SKM-1 treated with dmso at 0.1 percent for 144 hours (cell line): Measurements from ENCODE around the gene SLC8A1.

Experiments
- DNase-seq: peaks from one replicate; lab custom pipeline; 2025; ENCODE audit not compliant: unreplicated experiment; lab: John Stamatoyannopoulos, UW

Gene SLC8A1

DNA sequence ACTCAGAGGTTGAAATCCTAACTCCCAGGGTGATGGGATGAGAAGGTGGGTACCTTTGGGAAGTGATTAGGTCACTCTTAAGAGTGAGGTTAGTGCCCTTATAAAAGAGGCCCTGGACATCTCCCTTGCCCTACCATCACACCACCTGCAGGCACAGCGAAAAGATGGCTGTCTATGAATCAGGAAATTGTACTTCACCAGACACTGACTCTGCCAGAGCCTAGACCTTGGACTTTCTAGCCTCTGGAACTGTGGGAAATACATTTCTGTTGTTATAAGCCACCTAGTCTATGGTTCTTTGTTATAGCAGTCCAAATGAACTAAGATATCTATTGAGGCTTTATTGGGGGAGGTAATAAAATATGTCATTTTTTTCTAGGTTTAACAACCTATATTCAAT is 203.6 kb downstream of the SLC8A1 start:
- DNase-seq, result no peak

DNA sequence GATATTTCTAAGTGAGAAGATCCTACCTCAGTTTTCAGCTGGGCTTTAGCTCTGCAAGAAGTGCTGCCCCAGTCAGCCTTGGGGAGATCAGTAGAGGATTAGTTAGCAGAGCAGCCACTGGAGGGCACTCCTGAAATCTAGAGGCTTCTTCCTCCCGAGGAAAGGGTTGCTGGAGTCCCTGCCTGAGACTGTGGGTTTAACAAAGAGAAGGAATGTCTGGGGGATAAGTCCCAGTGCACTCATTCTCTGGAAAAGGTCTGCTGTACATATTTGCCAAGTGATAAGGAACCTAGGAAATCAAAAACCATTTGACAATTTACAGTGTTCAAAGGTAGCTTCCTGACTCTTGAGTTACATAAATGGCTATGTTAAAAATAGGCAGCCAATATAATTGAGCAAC is 207.2 kb downstream of the SLC8A1 start:
- peak; percentile 51 for DNase-seq

GRCh38 chr2:40244251-40244650 is 207.6 kb downstream of the SLC8A1 start:
- no peak for DNase-seq

DNA sequence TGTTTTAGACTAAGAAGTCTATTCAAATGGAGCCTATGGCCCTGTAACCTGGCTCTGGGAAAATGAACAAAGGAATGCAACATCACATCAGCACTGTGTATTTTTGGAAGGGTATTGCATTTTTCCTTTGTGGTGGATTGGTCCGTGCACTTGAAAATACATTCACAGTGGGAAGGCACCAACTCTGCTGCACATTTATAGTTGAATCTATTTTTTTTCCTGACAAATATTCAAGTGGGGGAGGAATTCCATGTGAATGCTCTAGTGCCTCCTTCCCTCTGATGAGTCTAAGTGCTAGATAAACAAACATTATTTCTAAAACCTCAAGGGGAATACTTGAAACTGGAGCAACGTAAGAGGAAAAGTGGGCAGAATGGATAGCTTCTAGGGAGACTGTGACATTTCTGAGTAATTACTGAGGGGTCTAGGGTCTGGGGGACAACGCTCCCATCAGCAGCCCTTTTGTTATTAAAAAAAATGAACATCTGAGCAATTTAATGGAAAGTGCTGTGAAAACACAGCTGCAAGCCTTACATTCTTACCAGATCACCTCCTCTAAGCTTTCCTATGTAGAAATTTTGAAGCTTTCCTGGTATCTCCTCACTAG is 208.2 kb downstream of the SLC8A1 start:
- no peak for DNase-seq

DNA sequence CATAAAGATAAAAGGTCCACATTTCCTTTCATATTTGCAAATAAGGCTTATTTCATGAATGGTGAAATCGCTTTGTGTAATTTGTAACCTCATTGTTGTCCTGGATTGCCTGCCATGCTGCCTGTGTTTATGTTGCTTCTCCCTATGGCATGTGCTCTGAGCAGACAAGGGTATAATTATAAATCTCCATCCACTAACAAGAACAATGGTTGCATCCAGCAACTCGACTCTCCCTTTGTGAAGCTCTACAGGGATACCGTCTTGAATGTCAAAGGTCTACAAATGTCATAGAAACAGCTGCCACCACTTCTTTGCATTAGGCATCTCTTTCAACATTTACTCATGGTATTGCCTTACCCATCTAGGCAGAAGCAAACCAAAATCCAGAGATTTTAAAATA is 209.6 kb downstream of the SLC8A1 start:
- no peak for DNase-seq

DNA sequence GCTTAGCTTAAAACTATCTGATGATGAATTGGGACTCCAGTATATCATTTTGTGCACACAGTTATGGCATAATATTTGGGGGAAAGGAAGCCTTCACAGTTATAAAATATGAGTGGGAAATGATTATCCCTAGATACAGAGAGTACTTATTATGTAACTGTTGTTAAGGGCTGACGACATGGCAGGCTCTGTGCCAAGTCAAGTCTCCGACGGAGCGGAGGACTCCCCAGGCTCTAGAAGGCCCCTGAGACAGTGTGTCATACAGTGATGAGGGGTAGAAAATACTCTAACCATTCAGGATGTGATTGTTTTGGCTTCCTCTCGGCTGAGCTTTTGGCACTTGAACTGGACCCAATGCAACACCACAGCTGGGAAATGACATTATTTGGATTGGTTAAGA is 211.8 kb downstream of the SLC8A1 start:
- no peak for DNase-seq

- DNase-seq, result no peak
Observed at GRCh38 chr2:40230707-40231432, 221.0 kb downstream of the SLC8A1 start.

DNA sequence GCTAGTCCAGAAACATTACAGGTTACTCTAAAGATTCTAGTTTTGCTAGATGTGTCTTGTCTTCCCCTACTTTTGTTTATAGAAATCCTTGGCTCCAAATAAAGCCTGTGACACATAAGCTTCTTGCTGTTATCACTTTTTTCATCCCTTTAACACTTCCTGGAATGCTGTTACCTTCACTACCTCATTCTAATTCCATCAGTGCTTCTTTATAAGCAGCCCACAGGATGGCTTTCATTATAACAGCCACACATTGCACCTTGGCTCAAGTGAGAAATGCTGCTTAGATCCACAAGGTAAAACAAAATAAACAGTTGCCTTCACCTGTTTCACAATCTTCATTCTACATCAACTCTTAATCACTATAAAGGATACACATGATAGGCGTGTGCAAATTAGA is 221.7 kb downstream of the SLC8A1 start:
- no peak for DNase-seq

DNA sequence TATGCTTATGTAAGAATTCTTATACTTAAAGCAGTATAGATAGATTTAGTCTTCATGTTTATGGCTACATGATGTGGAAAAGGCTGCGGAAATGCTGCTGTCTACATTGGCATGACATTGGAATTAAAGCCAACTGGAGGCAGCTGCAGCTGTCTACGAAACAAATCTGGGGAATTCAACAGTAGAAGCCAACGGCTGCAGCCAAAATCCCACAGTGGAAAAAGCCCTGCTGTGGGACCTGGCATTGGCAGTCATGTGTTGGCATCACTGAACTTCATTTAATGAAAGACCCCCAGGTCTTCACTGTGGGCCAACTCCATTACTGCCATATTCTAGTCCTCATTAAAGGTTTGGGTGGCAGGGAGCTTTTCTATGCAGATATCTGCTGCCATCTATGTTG is 223.6 kb downstream of the SLC8A1 start:
- no peak for DNase-seq

GRCh38 chr2:40227210-40227609 is 224.7 kb downstream of the SLC8A1 start:
- no peak for DNase-seq

DNA sequence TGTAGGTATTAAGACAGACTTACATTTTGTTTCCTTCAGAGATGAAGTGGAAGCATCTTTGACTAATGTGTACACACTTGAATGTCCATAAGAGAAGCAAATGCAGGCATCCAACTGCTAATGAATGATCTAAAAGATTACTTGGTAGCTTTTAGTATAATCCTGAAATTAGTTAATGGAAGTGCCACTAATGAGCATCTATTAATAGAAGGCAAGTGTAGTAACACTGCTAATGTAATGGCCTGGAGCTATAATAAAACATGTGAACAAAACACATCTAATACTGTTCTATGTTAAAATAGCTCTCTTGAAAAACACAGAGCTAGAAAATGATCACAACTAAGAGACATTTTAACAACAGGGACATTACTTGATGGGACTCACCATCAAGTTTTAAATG is 225.3 kb downstream of the SLC8A1 start:
- no peak for DNase-seq

GRCh38 chr2:40225670-40226210 is 226.2 kb downstream of the SLC8A1 start:
- no peak for DNase-seq

GRCh38 chr2:40224318-40224717 is 227.6 kb downstream of the SLC8A1 start:
- DNase-seq, result no peak

- no peak for DNase-seq
Observed at GRCh38 chr2:40220177-40220925, 231.5 kb downstream of the SLC8A1 start.

GRCh38 chr2:40219141-40219540 is 232.7 kb downstream of the SLC8A1 start:
- DNase-seq, result no peak

DNA sequence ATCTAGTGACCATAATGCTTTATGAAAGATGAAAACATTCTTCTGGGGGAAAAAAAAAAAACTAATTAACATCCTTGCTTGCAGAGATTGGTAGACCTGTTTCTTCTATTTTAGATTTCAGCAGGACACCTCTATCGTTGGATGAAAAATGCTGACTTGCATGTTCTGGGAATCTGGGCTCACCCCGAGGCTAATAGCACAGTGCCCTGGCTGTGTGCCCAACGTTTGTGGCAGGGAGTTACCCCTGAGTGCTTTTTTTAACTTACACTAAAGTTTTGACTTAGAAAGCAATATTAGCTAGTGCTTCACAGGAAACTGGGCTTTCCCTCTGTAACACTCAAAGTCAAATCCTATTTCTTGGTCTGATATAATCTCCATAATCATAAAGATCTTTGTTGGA is 233.2 kb downstream of the SLC8A1 start:
- no peak for DNase-seq

GRCh38 chr2:40213619-40214018 is 238.3 kb downstream of the SLC8A1 start:
- no peak for DNase-seq

DNA sequence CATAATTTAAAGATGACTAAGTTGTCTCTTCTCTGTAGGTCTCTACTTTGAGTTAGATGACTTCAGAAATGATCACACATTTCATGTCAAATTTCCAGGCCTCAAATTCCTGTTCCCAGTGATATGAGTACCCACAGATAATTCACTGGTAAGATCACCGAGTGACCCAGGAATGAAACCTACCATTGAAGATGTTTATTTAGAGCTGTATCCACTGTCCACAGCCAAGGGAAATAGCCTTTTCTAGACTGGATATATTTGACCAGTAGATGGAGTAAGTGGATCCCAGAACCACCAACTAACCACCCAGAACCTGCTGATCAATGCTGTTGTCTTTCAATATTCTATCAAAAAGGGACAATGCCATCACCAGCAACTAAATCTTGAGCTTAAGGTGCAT is 238.8 kb downstream of the SLC8A1 start:
- no peak for DNase-seq

DNA sequence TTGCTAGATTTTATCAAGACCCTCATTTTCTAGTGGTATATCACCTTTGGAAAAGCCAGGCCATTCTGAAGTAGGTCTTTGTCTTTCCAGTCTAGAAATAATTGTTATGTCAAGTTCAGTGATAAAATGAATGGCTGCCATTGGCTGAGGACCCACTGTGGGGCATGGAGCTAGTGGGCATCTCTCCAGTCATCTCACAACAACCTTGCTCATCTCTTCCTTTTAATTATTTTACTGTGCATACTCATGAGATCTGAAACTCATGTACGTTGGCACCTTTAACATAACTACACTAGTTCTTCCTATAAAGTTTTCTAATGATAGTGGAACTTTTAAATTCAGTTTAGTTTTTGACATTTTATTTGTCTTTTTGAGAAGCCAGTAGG is 240.9 kb downstream of the SLC8A1 start:
- DNase-seq, result no peak

DNA sequence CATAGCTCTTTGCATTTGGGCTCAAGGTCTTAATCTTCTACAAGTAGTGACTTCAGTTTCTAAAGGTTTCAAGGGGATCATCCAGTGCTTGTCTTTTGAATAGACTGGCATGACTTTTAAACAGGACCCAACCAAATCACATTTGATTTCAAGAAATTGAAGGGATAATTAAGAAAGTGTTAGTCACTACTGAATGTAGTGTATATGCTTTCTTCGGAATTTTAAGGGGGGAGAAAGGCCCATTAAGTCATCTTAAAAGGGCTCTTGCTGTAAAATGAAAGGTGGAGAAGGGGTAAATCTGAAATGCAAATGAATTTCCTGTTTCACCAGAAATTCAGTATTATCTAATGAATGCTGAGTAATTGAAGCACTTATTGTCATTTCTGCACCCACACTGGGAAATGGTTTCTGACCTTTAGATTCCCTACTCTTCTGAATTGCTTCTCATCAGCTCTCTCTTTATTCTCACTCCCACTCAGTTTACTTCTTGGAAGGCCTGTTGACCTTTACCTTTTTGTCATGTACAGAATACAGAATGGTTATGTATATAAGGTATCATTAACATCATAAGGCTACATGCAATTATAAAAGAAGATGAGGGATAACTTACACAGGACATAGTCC is 241.4 kb downstream of the SLC8A1 start:
- no peak for DNase-seq

- no peak for DNase-seq
Observed at GRCh38 chr2:40209761-40210160, 242.1 kb downstream of the SLC8A1 start.

DNA sequence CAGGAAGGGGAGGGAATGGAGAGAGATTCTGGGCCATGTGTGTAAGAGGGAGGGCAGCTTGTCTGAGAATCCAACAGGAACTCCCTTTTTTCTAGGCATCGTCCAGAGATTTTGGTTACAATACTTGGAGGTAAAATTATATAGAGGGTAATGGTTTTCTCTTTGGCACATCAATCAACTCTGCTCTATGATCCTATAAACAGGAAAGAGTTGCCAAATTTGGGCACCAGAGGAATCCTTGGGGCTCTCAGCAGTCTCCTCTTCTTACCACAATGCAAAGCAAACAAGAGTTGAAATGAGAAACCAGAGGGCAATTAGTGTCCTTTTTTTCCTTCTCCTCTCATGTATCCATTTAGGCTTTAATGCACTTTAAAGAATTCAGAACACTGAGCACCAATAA is 243.4 kb downstream of the SLC8A1 start:
- DNase-seq, result no peak
